Measurements from ENCODE around the gene RGS8. TPM values are rescaled to one million over a fixed set of nuclear protein-coding genes. Genes with fewer than 3 reads are reported as not detected.

Gene RGS8
- total RNA-seq, 1 experiment from 2014 or later, result not detected

GRCh38 chr1:182652933-182653332 is 31.5 kb downstream of the RGS8 start:
- DNase-seq (ENCODE audit: low read depth), result no peak
- in situ Hi-C loops (cut with HindIII; ENCODE audit: low pct_unique_long_range_greater_than_20kb, low sequenced_read_pairs), result no loop called here

GRCh38 chr1:182651339-182651724 is 33.1 kb downstream of the RGS8 start:
- in situ Hi-C loops (cut with HindIII; ENCODE audit: low pct_unique_long_range_greater_than_20kb, low sequenced_read_pairs), result no loop called here

GRCh38 chr1:182650678-182651338 is 33.6 kb downstream of the RGS8 start:
- in situ Hi-C loops (cut with HindIII; ENCODE audit: low pct_unique_long_range_greater_than_20kb, low sequenced_read_pairs), result no loop called here
- DNase-seq (ENCODE audit: low read depth), result no peak

More at GRCh38 chr1:182651339-182651724, 33.1 kb downstream of the RGS8 start:
- no peak for DNase-seq (ENCODE audit: low read depth)

GRCh38 chr1:182649041-182649440 is 35.3 kb downstream of the RGS8 start:
- DNase-seq (ENCODE audit: low read depth), result no peak
- in situ Hi-C loops (cut with HindIII; ENCODE audit: low pct_unique_long_range_greater_than_20kb, low sequenced_read_pairs), result no loop called here

GRCh38 chr1:182646739-182647138 is 37.6 kb downstream of the RGS8 start:
- in situ Hi-C loops (cut with HindIII; ENCODE audit: low pct_unique_long_range_greater_than_20kb, low sequenced_read_pairs), result no loop called here
- no peak for DNase-seq (ENCODE audit: low read depth)

GRCh38 chr1:182644886-182645285 is 39.5 kb downstream of the RGS8 start:
- peak; percentile 22 for DNase-seq (ENCODE audit: low read depth)
- in situ Hi-C loops (cut with HindIII; ENCODE audit: low pct_unique_long_range_greater_than_20kb, low sequenced_read_pairs), result no loop called here

- no peak for DNase-seq (ENCODE audit: low read depth)
- in situ Hi-C loops (cut with HindIII; ENCODE audit: low pct_unique_long_range_greater_than_20kb, low sequenced_read_pairs), result no loop called here
Measured at GRCh38 chr1:182643699-182644098, 40.7 kb downstream of the RGS8 start.

GRCh38 chr1:182642461-182642860 is 41.9 kb downstream of the RGS8 start:
- in situ Hi-C loops (cut with HindIII; ENCODE audit: low pct_unique_long_range_greater_than_20kb, low sequenced_read_pairs), result no loop called here
- no peak for DNase-seq (ENCODE audit: low read depth)

- no peak for DNase-seq (ENCODE audit: low read depth)
- in situ Hi-C loops (cut with HindIII; ENCODE audit: low pct_unique_long_range_greater_than_20kb, low sequenced_read_pairs), result no loop called here
Measured at GRCh38 chr1:182641561-182641960, 42.8 kb downstream of the RGS8 start.

GRCh38 chr1:182639330-182639729 is 45.1 kb downstream of the RGS8 start:
- DNase-seq (ENCODE audit: low read depth), result no peak
- in situ Hi-C loops (cut with HindIII; ENCODE audit: low pct_unique_long_range_greater_than_20kb, low sequenced_read_pairs), result no loop called here

- in situ Hi-C loops (cut with HindIII; ENCODE audit: low pct_unique_long_range_greater_than_20kb, low sequenced_read_pairs), result no loop called here
- no peak for DNase-seq (ENCODE audit: low read depth)
Measured at GRCh38 chr1:182637769-182638168, 46.6 kb downstream of the RGS8 start.

GRCh38 chr1:182635871-182636270 is 48.5 kb downstream of the RGS8 start:
- in situ Hi-C loops (cut with HindIII; ENCODE audit: low pct_unique_long_range_greater_than_20kb, low sequenced_read_pairs), result no loop called here
- no peak for DNase-seq (ENCODE audit: low read depth)

Other genes with a start within 250 kb of the RGS8 start
- gene RGSL1, start 234.4 kb downstream of the RGS8 start, total RNA-seq (2014; rRNA removed; shearing (Covaris generic); ENCODE audit: low replicate concordance), result not detected in 2 replicates
- gene RNASEL, start 95.3 kb downstream of the RGS8 start, total RNA-seq (2014; rRNA removed; shearing (Covaris generic); ENCODE audit: low replicate concordance), result 5.0 and 6.4 TPM in 2 replicates
- not detected in 2 replicates for gene RGS16, start 80.2 kb downstream of the RGS8 start, total RNA-seq (2014; rRNA removed; shearing (Covaris generic); ENCODE audit: low replicate concordance)
- gene NPL, start 105.2 kb upstream of the RGS8 start, total RNA-seq (2014; rRNA removed; shearing (Covaris generic); ENCODE audit: low replicate concordance), result 0.14 and 0.17 TPM in 2 replicates
- gene DHX9, start 154.8 kb upstream of the RGS8 start, total RNA-seq (2014; rRNA removed; shearing (Covaris generic); ENCODE audit: low replicate concordance), result 120 and 154 TPM in 2 replicates

Measured in Caki2 (cell line).